Glutamatergic neuron (in vitro differentiated cells): ENCODE measurements around the gene CEMP1. TPM values are rescaled to one million over a fixed set of nuclear protein-coding genes. Genes with fewer than 3 reads are reported as not detected.

Experiments used
- DNase-seq: peaks from one replicate; pipeline ENCODE4 v3.0.0; 2022
- H3K27ac Mint-ChIP-seq: one replicate; pipeline ENCODE4 v1.8.0; 2020; ENCODE audit warnings: mild to moderate bottlenecking, mixed read lengths, inconsistent platforms; ENCODE audit not compliant: unreplicated experiment
- H3K27me3 Mint-ChIP-seq: one replicate; pipeline ENCODE4 v1.8.0; 2020; ENCODE audit warnings: mild to moderate bottlenecking, moderate library complexity, mixed read lengths, inconsistent platforms; ENCODE audit not compliant: unreplicated experiment
- H3K36me3 Mint-ChIP-seq: one replicate; pipeline ENCODE4 v1.8.0; 2020; ENCODE audit warnings: mild to moderate bottlenecking, mixed read lengths, inconsistent platforms; ENCODE audit not compliant: unreplicated experiment
- H3K4me1 Mint-ChIP-seq: one replicate; pipeline ENCODE4 v1.8.0; 2020; ENCODE audit warnings: mild to moderate bottlenecking, low read depth, mixed read lengths, inconsistent platforms; ENCODE audit not compliant: unreplicated experiment
- H3K4me3 Mint-ChIP-seq: one replicate; pipeline ENCODE4 v1.8.0; 2020; ENCODE audit warnings: mild to moderate bottlenecking, mixed read lengths, inconsistent platforms; ENCODE audit not compliant: unreplicated experiment
- H3K9me3 Mint-ChIP-seq: one replicate; pipeline ENCODE4 v1.8.0; 2020; ENCODE audit warnings: mild to moderate bottlenecking, moderate library complexity, mixed read lengths, inconsistent platforms; ENCODE audit not compliant: unreplicated experiment
- CTCF ChIP-seq: fragments of 200-600 bp; sonication (generic); IDR thresholded peaks from one replicate; pipeline ENCODE4 v1.5.0; 2021; ENCODE audit not compliant: partially characterized antibody, unreplicated experiment
- microRNA-seq: library from miRNA; unstranded; fragments of <30 nt; microRNA quantifications from one replicate; pipeline ENCODE4, GENCODE V29; 2020; ENCODE audit not compliant: unreplicated experiment
- total RNA-seq: library from RNA; stranded (reverse); fragmentation: NEBNext Ultra II Directional; extraction: Animal tissue kit (Norgen Biotek cat#: 25700); gene quantifications from one replicate; pipeline ENCODE4 v1.2.1, GENCODE V29; 2021; ENCODE audit not compliant: unreplicated experiment

The CEMP1 gene
- total RNA-seq, 1 donor from 2014 or later: not detected

DNA sequence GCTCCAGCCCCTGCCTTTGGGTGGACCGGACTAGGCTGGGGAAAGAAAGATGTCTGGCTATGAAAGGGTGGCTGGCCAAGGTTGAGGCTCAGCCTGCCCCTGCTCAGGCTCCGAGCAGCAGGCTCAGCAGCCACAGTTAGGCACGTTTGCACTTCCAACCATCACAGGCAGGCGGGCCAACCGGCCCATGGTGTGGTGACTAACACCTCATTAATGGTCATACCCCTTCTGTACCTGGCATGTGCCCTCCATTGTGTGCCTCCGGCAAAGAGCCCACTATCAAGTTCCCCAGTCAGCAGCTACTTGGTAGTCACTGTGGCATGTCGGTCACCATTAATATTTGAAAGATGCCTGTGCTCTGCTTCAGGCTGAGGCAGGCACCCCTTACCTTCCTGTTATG is 49.5 kb downstream of the CEMP1 start:
- no peak overlapping the region for H3K27ac Mint-ChIP-seq
- peaks cover 9% of the 10 kb centered on the region for H3K27me3 Mint-ChIP-seq
- no peaks in the 10 kb centered on the region for H3K36me3 Mint-ChIP-seq
- H3K4me1 Mint-ChIP-seq: peaks cover 23% of the 10 kb centered on the region
- H3K4me3 Mint-ChIP-seq: no peak overlapping the region
- peak; percentile 6 for DNase-seq
- no peak for TF ChIP-seq CTCF
- peaks cover 10% of the 10 kb centered on the region for H3K9me3 Mint-ChIP-seq

DNA sequence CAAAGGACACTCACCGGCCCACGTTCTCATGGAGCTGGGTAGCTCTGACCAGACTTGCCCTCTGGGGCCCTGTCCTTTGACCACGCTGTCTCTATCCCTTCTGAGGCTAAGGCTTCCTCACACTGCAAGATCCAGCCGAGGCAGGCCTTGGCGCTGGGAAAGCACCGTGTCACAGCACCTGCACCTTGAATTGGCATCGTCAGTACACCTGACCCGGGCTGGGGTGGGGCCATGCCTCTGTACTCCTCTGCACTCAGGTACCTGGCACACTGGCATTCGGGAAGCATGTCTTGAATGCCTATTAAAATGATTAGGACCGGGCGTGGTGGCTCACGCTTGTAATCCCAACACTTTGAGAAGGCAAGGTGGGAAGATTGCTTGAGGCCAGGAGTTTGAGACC is 50.3 kb downstream of the CEMP1 start:
- peak; percentile 5 for DNase-seq
- peaks cover 15% of the 10 kb centered on the region for H3K27me3 Mint-ChIP-seq
- no peak overlapping the region for H3K4me3 Mint-ChIP-seq
- H3K36me3 Mint-ChIP-seq: no peaks in the 10 kb centered on the region
- H3K9me3 Mint-ChIP-seq: peaks cover 15% of the 10 kb centered on the region
- peaks cover 24% of the 10 kb centered on the region for H3K4me1 Mint-ChIP-seq
- TF ChIP-seq CTCF: no peak
- H3K27ac Mint-ChIP-seq: no peak overlapping the region

Small RNA genes within 50 kb of the gene (microRNA-seq; reads per million reads assigned to microRNA genes)
- 0.69 reads per million for gene MIR3178

Other genes starting within 250 kb of the CEMP1 start
- gene ABCA3, start 190.7 kb downstream of the CEMP1 start, total RNA-seq: 110 TPM
- 26.4 TPM for gene CCNF, start 102.0 kb downstream of the CEMP1 start, total RNA-seq
- gene TEDC2, start 71.3 kb downstream of the CEMP1 start, total RNA-seq: 21.1 TPM
- gene NTN3, start 60.1 kb downstream of the CEMP1 start, total RNA-seq: 5.4 TPM
- 58.4 TPM for gene TBC1D24, start 56.3 kb downstream of the CEMP1 start, total RNA-seq
- gene ATP6V0C, start 17.5 kb downstream of the CEMP1 start, total RNA-seq: 274 TPM
- gene AMDHD2, start 11.0 kb downstream of the CEMP1 start, total RNA-seq: 61.0 TPM
- 113 TPM for gene PDPK1, start 6.6 kb upstream of the CEMP1 start, total RNA-seq
- 41.2 TPM for gene KCTD5, start 151.1 kb upstream of the CEMP1 start, total RNA-seq
- 10.8 TPM for gene PRSS27, start 188.8 kb upstream of the CEMP1 start, total RNA-seq
- 699 TPM for gene SRRM2, start 221.2 kb upstream of the CEMP1 start, total RNA-seq
- gene ELOB, start 245.9 kb upstream of the CEMP1 start, total RNA-seq: 183 TPM